Measurements from ENCODE around the gene SLC6A12.

The SLC6A12 gene

DNA sequence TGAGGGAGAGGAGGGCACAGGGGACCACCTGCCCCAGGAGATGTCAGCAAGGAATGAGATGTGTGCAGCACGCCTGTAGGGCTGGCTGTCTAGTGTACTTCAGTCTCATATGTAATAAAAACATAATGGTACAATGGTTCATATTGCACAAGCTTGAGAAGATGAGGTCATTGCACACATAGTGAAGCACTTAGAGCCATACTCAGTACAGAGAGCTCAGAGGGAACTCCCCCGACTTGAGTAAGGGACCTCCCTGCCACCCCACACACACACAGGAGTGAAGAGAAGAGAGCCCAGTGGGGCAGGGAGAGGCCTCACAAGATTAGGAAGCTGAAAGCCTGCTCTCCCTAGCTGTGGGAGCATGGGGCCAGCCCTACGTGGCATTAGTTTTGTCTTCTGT lies 61.5 kb downstream of the SLC6A12 start:
- Histone ChIP-seq H3K4me1 (ENCODE audit: control insufficient read depth in 2 of 2, insufficient read depth in 1 of 2, low read depth in 1 of 2, low read length in 2 of 2) (peaks cover 0 to 3% of the 10 kb centered on the region in 2 donors), H3K9me3 (replicated peaks in 1 of 2; ENCODE audit: control insufficient read depth in 2 of 2, insufficient read depth in 1 of 2, low read depth in 1 of 2, low read length in 2 of 2) (no peaks in the 10 kb centered on the region), H3K4me2 (ENCODE audit: insufficient read depth, low read length, poor library complexity, severe bottlenecking) (no peak overlapping the region), H3K18ac (ENCODE audit: low read length) (no peak overlapping the region), H2BK15ac (ENCODE audit: low read length) (no peak overlapping the region), H2BK12ac (ENCODE audit: low read length) (no peak overlapping the region), H3K23ac (ENCODE audit: low read depth, low read length, poor library complexity) (no peak overlapping the region), H2AK5ac (ENCODE audit: low read depth, low read length) (peak overlapping the region; percentile 3), H3K36me3 (replicated peaks in 1 of 2; ENCODE audit: control insufficient read depth in 2 of 2, insufficient read depth in 2 of 2, low read length in 2 of 2) (no peaks in the 10 kb centered on the region), H4K91ac (ENCODE audit: low read depth, low read length, poor library complexity) (no peak overlapping the region), H3K4me3 (ENCODE audit: low read length in 2 of 2) (no peak overlapping the region), H3K27ac (replicated peaks; ENCODE audit: low read length) (no peak overlapping the region), H3K14ac (ENCODE audit: low read length) (no peak overlapping the region), H2AFZ (ENCODE audit: low read length) (no peak overlapping the region), H3K4ac (ENCODE audit: low read length) (no peak overlapping the region), H3K27me3 (ENCODE audit: control insufficient read depth in 3 of 3, insufficient read depth in 3 of 3, low read depth in 1 of 3, low read length in 3 of 3) (peaks cover 0 to 31% (median 0%) of the 10 kb centered on the region in 3 experiments), H4K8ac (ENCODE audit: low read depth, low read length) (no peak overlapping the region), H3K79me1 (ENCODE audit: low read depth, low read length) (no peaks in the 10 kb centered on the region), H2BK5ac (ENCODE audit: low read length) (no peak overlapping the region), H3K9ac (ENCODE audit: low read depth, low read length, poor library complexity) (no peak overlapping the region), H2BK120ac (ENCODE audit: low read depth, low read length) (no peak overlapping the region)
- whole genome bisulfite sequencing, 2 donors (ENCODE audit: extremely low coverage in 2 of 2, insufficient read length in 2 of 2, insufficient replicate concordance in 1 of 2) = no CpG with 5 or more reads among the region's 3 CpGs
- DNase-seq (ENCODE audit: low spot score) = no peak

DNA sequence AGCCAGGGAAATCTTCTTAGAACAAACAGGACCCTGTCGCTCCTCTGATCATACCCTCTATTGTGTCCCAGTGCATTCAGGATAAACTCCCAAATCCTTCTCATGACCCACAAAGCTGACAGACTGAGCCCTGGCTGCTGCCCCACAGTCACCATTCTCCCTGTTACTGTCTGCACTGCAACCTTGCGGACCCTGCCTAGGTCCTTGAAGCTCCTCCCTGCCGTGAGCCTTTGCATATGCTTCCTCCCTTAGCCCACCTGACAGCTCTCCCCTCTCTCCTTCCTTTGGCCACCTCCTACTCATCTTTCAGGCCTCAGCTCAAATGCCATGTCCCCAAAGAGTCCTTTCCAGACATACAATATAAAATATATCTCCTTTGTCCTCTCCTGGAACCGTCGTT lies 62.4 kb downstream of the SLC6A12 start:
- no peak overlapping the region for H3K14ac ChIP-seq (ENCODE audit: low read length)
- DNase-seq (ENCODE audit: low spot score) = no peak
- no peak overlapping the region for H2BK120ac ChIP-seq (ENCODE audit: low read depth, low read length)
- H4K8ac ChIP-seq (ENCODE audit: low read depth, low read length) = no peak overlapping the region
- H3K27ac ChIP-seq (replicated peaks; ENCODE audit: low read length) = no peak overlapping the region
- H2AFZ ChIP-seq (ENCODE audit: low read length) = no peak overlapping the region
- peak overlapping the region; percentile 49 for H2BK15ac ChIP-seq (ENCODE audit: low read length)
- H3K4me2 ChIP-seq (ENCODE audit: insufficient read depth, low read length, poor library complexity, severe bottlenecking) = no peak overlapping the region
- H3K4me3 ChIP-seq (ENCODE audit: low read length in 2 of 2) = no peak overlapping the region
- no peaks in the 10 kb centered on the region for H3K9me3 ChIP-seq (replicated peaks in 1 of 2; ENCODE audit: control insufficient read depth in 2 of 2, insufficient read depth in 1 of 2, low read depth in 1 of 2, low read length in 2 of 2)
- H2AK5ac ChIP-seq (ENCODE audit: low read depth, low read length) = no peak overlapping the region
- H3K4ac ChIP-seq (ENCODE audit: low read length) = no peak overlapping the region
- H4K91ac ChIP-seq (ENCODE audit: low read depth, low read length, poor library complexity) = no peak overlapping the region
- no peak overlapping the region for H3K23ac ChIP-seq (ENCODE audit: low read depth, low read length, poor library complexity)
- no peak overlapping the region for H2BK5ac ChIP-seq (ENCODE audit: low read length)
- no peaks in the 10 kb centered on the region for H3K36me3 ChIP-seq (replicated peaks in 1 of 2; ENCODE audit: control insufficient read depth in 2 of 2, insufficient read depth in 2 of 2, low read length in 2 of 2)
- WGBS, 2 donors (ENCODE audit: extremely low coverage in 2 of 2, insufficient read length in 2 of 2, insufficient replicate concordance in 1 of 2) = no CpG with 5 or more reads among the region's 5 CpGs
- H3K4me1 ChIP-seq (ENCODE audit: control insufficient read depth in 2 of 2, insufficient read depth in 1 of 2, low read depth in 1 of 2, low read length in 2 of 2) = peaks cover 0 to 5% of the 10 kb centered on the region in 2 donors
- no peak overlapping the region for H2BK12ac ChIP-seq (ENCODE audit: low read length)
- H3K27me3 ChIP-seq (ENCODE audit: control insufficient read depth in 3 of 3, insufficient read depth in 3 of 3, low read depth in 1 of 3, low read length in 3 of 3) = peaks cover 0 to 31% (median 0%) of the 10 kb centered on the region in 3 experiments
- peak overlapping the region; percentile 73 for H3K18ac ChIP-seq (ENCODE audit: low read length)
- H3K79me1 ChIP-seq (ENCODE audit: low read depth, low read length) = no peaks in the 10 kb centered on the region
- H3K9ac ChIP-seq (ENCODE audit: low read depth, low read length, poor library complexity) = no peak overlapping the region

DNA sequence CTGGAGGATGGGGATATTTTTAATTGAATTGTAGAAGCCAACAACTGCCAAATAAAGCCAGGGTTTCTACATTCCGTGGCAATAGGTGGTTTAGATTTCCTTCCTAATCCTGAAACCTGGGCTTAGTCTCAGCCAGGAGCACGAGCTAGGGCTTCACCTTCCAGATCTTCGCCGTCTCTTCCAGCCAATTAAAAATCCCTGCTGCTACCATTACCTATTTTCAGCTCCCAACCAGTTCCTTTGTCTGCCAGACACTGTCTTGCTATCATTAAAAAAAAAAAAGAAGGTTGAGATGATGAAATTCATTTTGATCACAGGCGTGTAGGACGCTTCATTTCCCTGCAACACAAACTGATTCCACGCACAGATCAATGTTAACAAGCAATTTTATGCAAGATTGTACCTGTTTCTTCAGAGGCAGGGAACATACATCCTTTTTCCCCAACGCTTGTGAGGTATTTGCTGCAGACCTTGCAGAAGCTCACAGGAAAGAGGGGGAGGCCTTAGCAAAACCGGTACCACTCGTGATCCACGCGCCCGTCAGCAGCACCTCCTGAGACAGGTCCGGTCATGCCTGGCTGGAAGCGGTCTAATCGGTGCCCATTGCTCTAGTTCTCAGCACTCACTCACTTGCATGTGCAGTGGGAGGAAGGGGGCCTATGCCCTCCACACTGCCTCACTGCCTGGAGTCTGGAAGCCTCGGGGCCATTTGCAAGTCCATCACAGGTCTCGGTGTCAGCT lies 65.1 kb downstream of the SLC6A12 start:
- no peak overlapping the region for H4K91ac ChIP-seq (ENCODE audit: low read depth, low read length, poor library complexity)
- H3K4me3 ChIP-seq (ENCODE audit: low read length in 2 of 2) = no peak overlapping the region
- H3K27ac ChIP-seq (replicated peaks; ENCODE audit: low read length) = no peak overlapping the region
- no peak overlapping the region for H2BK15ac ChIP-seq (ENCODE audit: low read length)
- H3K9me3 ChIP-seq (replicated peaks in 1 of 2; ENCODE audit: control insufficient read depth in 2 of 2, insufficient read depth in 1 of 2, low read depth in 1 of 2, low read length in 2 of 2) = no peaks in the 10 kb centered on the region
- peaks cover 2 to 15% of the 10 kb centered on the region in 2 donors for H3K4me1 ChIP-seq (ENCODE audit: control insufficient read depth in 2 of 2, insufficient read depth in 1 of 2, low read depth in 1 of 2, low read length in 2 of 2)
- H3K18ac ChIP-seq (ENCODE audit: low read length) = peak overlapping the region; percentile 15
- no CpG with 5 or more reads among the region's 18 CpGs for WGBS, 2 donors (ENCODE audit: extremely low coverage in 2 of 2, insufficient read length in 2 of 2, insufficient replicate concordance in 1 of 2)
- no peaks in the 10 kb centered on the region for H3K79me1 ChIP-seq (ENCODE audit: low read depth, low read length)
- H3K27me3 ChIP-seq (ENCODE audit: control insufficient read depth in 3 of 3, insufficient read depth in 3 of 3, low read depth in 1 of 3, low read length in 3 of 3) = peaks cover 0 to 24% (median 0%) of the 10 kb centered on the region in 3 experiments
- H2BK120ac ChIP-seq (ENCODE audit: low read depth, low read length) = no peak overlapping the region
- no peaks in the 10 kb centered on the region for H3K36me3 ChIP-seq (replicated peaks in 1 of 2; ENCODE audit: control insufficient read depth in 2 of 2, insufficient read depth in 2 of 2, low read length in 2 of 2)
- H2AFZ ChIP-seq (ENCODE audit: low read length) = no peak overlapping the region
- H3K23ac ChIP-seq (ENCODE audit: low read depth, low read length, poor library complexity) = no peak overlapping the region
- H2BK5ac ChIP-seq (ENCODE audit: low read length) = no peak overlapping the region
- H3K14ac ChIP-seq (ENCODE audit: low read length) = no peak overlapping the region
- DNase-seq (ENCODE audit: low spot score) = no peak
- no peak overlapping the region for H3K4ac ChIP-seq (ENCODE audit: low read length)
- H3K4me2 ChIP-seq (ENCODE audit: insufficient read depth, low read length, poor library complexity, severe bottlenecking) = no peak overlapping the region
- no peak overlapping the region for H3K9ac ChIP-seq (ENCODE audit: low read depth, low read length, poor library complexity)
- no peak overlapping the region for H2AK5ac ChIP-seq (ENCODE audit: low read depth, low read length)
- H2BK12ac ChIP-seq (ENCODE audit: low read length) = no peak overlapping the region
- no peak overlapping the region for H4K8ac ChIP-seq (ENCODE audit: low read depth, low read length)

DNA sequence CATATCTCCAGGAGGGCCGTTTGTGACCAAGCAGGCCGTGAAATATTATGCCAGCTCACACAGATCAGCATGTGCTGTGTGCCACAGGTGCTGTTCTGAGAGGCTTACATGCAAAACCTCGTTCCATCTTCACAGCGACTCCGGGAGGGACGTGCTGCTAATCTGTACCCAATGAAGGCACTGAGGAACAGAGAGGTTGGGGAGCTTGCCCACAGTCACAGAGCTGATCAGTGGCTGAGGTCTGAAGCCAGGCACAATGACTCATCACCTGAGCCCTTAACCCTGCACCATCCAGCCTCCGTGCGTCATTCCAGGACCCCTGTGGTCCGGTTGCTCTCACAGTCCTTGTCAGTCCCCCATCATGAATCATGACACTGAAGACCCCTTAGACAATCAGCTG lies 66.7 kb downstream of the SLC6A12 start:
- Histone ChIP-seq H3K14ac (ENCODE audit: low read length) (no peak overlapping the region), H3K79me1 (ENCODE audit: low read depth, low read length) (no peaks in the 10 kb centered on the region), H2BK15ac (ENCODE audit: low read length) (no peak overlapping the region), H3K4me3 (ENCODE audit: low read length in 2 of 2) (no peak overlapping the region), H2BK120ac (ENCODE audit: low read depth, low read length) (no peak overlapping the region), H3K27ac (replicated peaks; ENCODE audit: low read length) (no peak overlapping the region), H3K23ac (ENCODE audit: low read depth, low read length, poor library complexity) (no peak overlapping the region), H3K36me3 (replicated peaks in 1 of 2; ENCODE audit: control insufficient read depth in 2 of 2, insufficient read depth in 2 of 2, low read length in 2 of 2) (no peaks in the 10 kb centered on the region), H3K9me3 (replicated peaks in 1 of 2; ENCODE audit: control insufficient read depth in 2 of 2, insufficient read depth in 1 of 2, low read depth in 1 of 2, low read length in 2 of 2) (no peaks in the 10 kb centered on the region), H3K27me3 (ENCODE audit: control insufficient read depth in 3 of 3, insufficient read depth in 3 of 3, low read depth in 1 of 3, low read length in 3 of 3) (peaks cover 0 to 13% (median 0%) of the 10 kb centered on the region in 3 experiments), H3K18ac (ENCODE audit: low read length) (no peak overlapping the region), H2BK12ac (ENCODE audit: low read length) (no peak overlapping the region), H3K9ac (ENCODE audit: low read depth, low read length, poor library complexity) (no peak overlapping the region), H3K4me2 (ENCODE audit: insufficient read depth, low read length, poor library complexity, severe bottlenecking) (no peak overlapping the region), H4K91ac (ENCODE audit: low read depth, low read length, poor library complexity) (no peak overlapping the region), H2AK5ac (ENCODE audit: low read depth, low read length) (peak overlapping the region; percentile 19), H4K8ac (ENCODE audit: low read depth, low read length) (no peak overlapping the region), H2BK5ac (ENCODE audit: low read length) (no peak overlapping the region), H3K4me1 (ENCODE audit: control insufficient read depth in 2 of 2, insufficient read depth in 1 of 2, low read depth in 1 of 2, low read length in 2 of 2) (peaks cover 3 to 17% of the 10 kb centered on the region in 2 donors), H3K4ac (ENCODE audit: low read length) (no peak overlapping the region), H2AFZ (ENCODE audit: low read length) (no peak overlapping the region)
- DNase-seq (ENCODE audit: low spot score) = no peak
- no CpG with 5 or more reads among the region's 9 CpGs for WGBS, 2 donors (ENCODE audit: extremely low coverage in 2 of 2, insufficient read length in 2 of 2, insufficient replicate concordance in 1 of 2)

Data from neuronal stem cell (in vitro differentiated cells).